Measurements from ENCODE around the gene ZNF618.

The ZNF618 gene

GRCh38 chr9:114099669-114100270 is 223.7 kb downstream of the ZNF618 start:
- DNase-seq (ENCODE audit: low read depth) = no peak

- DNase-seq (ENCODE audit: low read depth) = no peak
These were observed 224.4 kb downstream of the ZNF618 start for GRCh38 chr9:114100536-114100935.

GRCh38 chr9:114102484-114102883 is 226.4 kb downstream of the ZNF618 start:
- DNase-seq (ENCODE audit: low read depth) = no peak

- peak; percentile 41 for DNase-seq (ENCODE audit: low read depth)
These were observed 229.1 kb downstream of the ZNF618 start for GRCh38 chr9:114105236-114105635.
